Progenitor cell of endocrine pancreas (in vitro differentiated cells): Measurements from ENCODE around the gene CABP2. TPM values are rescaled to one million over a fixed set of nuclear protein-coding genes. Genes with fewer than 3 reads are reported as not detected.
"Not testable (repeated sequence)": the region's sequence is repeated elsewhere in the genome, so short reads cannot be mapped to it uniquely, and the experiment has no call there.

ENCODE experiments used
- DNase-seq: peaks from one replicate; pipeline ENCODE4 v3.0.0; 2021; ENCODE audit warnings: low spot score; ENCODE audit not compliant: unreplicated experiment
- H3K27ac Mint-ChIP-seq: 2 replicates; pipeline ENCODE4 v1.8.0; 2021; ENCODE audit warnings: mild to moderate bottlenecking, moderate library complexity, mixed read lengths
- H3K27me3 Mint-ChIP-seq: 2 replicates; pipeline ENCODE4 v1.8.0; 2021; ENCODE audit warnings: mixed read lengths
- H3K36me3 Mint-ChIP-seq: 2 replicates; pipeline ENCODE4 v1.8.0; 2022; ENCODE audit warnings: mixed read lengths; ENCODE audit not compliant: insufficient read depth
- H3K4me1 Mint-ChIP-seq: 2 replicates; pipeline ENCODE4 v1.8.0; 2021; ENCODE audit warnings: low read depth, mixed read lengths
- H3K4me3 Mint-ChIP-seq: 2 replicates; pipeline ENCODE4 v1.8.0; 2021; ENCODE audit warnings: low read depth, mild to moderate bottlenecking, moderate library complexity, mixed read lengths
- H3K9me3 Mint-ChIP-seq: 2 replicates; pipeline ENCODE4 v1.8.0; 2021; ENCODE audit warnings: low read depth, mixed read lengths
- total RNA-seq: library from RNA; stranded (reverse); gene quantifications from 2 replicates; pipeline ENCODE4 v1.2.1, GENCODE V29; 2021
- TF ChIP-seq, protein P1 (sequence below): fragments of 200-600 bp; sonication (generic); IDR thresholded peaks from one replicate; pipeline ENCODE4 v1.5.0; 2021; ENCODE audit warnings: antibody characterized with exemption, mild to moderate bottlenecking; ENCODE audit not compliant: unreplicated experiment

Gene CABP2
- total RNA-seq, 1 donor from 2014 or later, result not detected

GRCh38 chr11:67514116-67514515 lies 9.1 kb downstream of the CABP2 start:
- H3K27ac Mint-ChIP-seq, result no peak overlapping the region
- H3K27me3 Mint-ChIP-seq, result peaks cover 35% of the 10 kb centered on the region
- peaks cover 1% of the 10 kb centered on the region for H3K4me1 Mint-ChIP-seq
- no peak for DNase-seq
- TF ChIP-seq, protein P1, sequence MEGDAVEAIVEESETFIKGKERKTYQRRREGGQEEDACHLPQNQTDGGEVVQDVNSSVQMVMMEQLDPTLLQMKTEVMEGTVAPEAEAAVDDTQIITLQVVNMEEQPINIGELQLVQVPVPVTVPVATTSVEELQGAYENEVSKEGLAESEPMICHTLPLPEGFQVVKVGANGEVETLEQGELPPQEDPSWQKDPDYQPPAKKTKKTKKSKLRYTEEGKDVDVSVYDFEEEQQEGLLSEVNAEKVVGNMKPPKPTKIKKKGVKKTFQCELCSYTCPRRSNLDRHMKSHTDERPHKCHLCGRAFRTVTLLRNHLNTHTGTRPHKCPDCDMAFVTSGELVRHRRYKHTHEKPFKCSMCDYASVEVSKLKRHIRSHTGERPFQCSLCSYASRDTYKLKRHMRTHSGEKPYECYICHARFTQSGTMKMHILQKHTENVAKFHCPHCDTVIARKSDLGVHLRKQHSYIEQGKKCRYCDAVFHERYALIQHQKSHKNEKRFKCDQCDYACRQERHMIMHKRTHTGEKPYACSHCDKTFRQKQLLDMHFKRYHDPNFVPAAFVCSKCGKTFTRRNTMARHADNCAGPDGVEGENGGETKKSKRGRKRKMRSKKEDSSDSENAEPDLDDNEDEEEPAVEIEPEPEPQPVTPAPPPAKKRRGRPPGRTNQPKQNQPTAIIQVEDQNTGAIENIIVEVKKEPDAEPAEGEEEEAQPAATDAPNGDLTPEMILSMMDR, result no peak
- H3K36me3 Mint-ChIP-seq, result no peaks in the 10 kb centered on the region
- H3K4me3 Mint-ChIP-seq, result no peak overlapping the region
- H3K9me3 Mint-ChIP-seq, result no peaks in the 10 kb centered on the region

GRCh38 chr11:67511558-67511957 lies 11.7 kb downstream of the CABP2 start:
- not testable (repeated sequence) for DNase-seq, H3K36me3 Mint-ChIP-seq, H3K27ac Mint-ChIP-seq, H3K9me3 Mint-ChIP-seq, H3K4me3 Mint-ChIP-seq
- peaks cover 31% of the 10 kb centered on the region for H3K27me3 Mint-ChIP-seq
- H3K4me1 Mint-ChIP-seq, result peaks cover 11% of the 10 kb centered on the region

DNA sequence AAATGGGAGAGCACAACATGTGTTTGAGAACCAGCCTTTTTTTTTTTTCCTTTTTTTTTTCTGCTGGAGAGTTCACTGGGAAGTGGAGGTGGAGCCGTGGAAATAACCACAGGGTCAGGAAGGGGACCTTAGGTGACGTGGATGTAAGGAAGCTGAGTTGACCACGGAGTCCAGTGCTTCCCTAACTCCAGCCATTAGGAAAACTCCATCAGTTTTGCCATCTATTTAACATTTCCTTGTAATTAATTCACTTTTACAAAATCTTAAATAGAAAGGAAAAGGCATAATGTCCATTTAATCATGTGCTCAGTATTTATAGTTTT lies 13.3 kb downstream of the CABP2 start:
- DNase-seq, result no peak
- H3K36me3 Mint-ChIP-seq, result peaks cover 1% of the 10 kb centered on the region
- H3K4me3 Mint-ChIP-seq, result peak overlapping the region; percentile 5
- no peak overlapping the region for H3K27ac Mint-ChIP-seq
- peaks cover 31% of the 10 kb centered on the region for H3K27me3 Mint-ChIP-seq
- TF ChIP-seq, protein P1, result no peak
- H3K4me1 Mint-ChIP-seq, result peaks cover 16% of the 10 kb centered on the region
- no peaks in the 10 kb centered on the region for H3K9me3 Mint-ChIP-seq

DNA sequence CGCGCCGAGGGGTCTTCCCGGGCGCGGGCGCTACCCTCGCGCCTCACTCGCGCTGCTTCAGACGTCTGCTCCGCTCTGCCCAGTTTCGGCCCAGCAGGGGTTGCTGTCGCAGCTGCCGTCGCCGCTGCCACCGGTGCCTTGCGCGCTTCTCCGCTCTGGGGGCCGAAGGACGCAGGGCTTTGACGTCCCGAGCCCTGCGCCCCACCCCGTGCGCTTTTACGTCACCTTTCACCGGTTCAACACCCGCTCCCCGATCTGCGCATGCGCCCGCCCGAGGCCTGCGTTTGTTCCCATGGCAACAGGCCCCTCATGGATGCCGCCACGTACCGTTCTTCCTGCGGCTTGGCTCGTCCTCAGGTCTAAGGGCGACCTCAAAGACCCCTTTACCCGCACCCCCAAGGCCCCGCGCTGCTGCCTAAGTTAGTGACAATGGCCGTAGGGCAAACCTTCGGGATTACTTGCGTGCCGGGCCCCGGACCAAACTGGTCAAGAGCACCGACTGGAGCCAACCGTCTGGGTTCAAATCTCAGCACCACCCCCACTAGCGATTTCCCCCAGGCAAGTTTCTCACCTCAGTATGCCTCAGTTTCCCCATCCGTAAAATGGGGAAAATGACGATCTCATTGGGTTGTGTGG lies 14.6 kb downstream of the CABP2 start:
- Mint-ChIP-seq H3K4me3 (peak overlapping the region; percentile 81), H3K4me1 (peaks cover 20% of the 10 kb centered on the region), H3K36me3 (peaks cover 1% of the 10 kb centered on the region), H3K9me3 (no peaks in the 10 kb centered on the region), H3K27ac (peak overlapping the region; percentile 95), H3K27me3 (peaks cover 23% of the 10 kb centered on the region)
- DNase-seq, result peak; percentile 97
- TF ChIP-seq, protein P1, result no peak

- peaks cover 21% of the 10 kb centered on the region for H3K27me3 Mint-ChIP-seq
- H3K4me3 Mint-ChIP-seq, result peak within 1 kb of the TSS; percentile 81
- peak within 1 kb of the TSS; percentile 95 for H3K27ac Mint-ChIP-seq
- DNase-seq, result peak; percentile 97
- peaks cover 2% of the 10 kb centered on the region for H3K36me3 Mint-ChIP-seq
- peaks cover 23% of the 10 kb centered on the region for H3K4me1 Mint-ChIP-seq
- no peaks in the 10 kb centered on the region for H3K9me3 Mint-ChIP-seq
- TF ChIP-seq, protein P1, result no peak
These were observed 15.3 kb downstream of the CABP2 start, which contains the start of gene CDK2AP2 for GRCh38 chr11:67507864-67508485. CDK2AP2 (minus strand) TSS chr11:67508162; CDS start chr11:67508082, 80 bp downstream.
